Suprapubic skin (tissue), 4 donors: ENCODE data around the gene CDC37L1. TPM values are rescaled to one million over a fixed set of nuclear protein-coding genes. Genes with fewer than 3 reads are reported as not detected.

Experiments used
- DNase-seq, 2 donors: peaks; one replicate each; pipeline ENCODE4 v3.0.0-alpha.2; 2019; ENCODE audit warnings: low spot score in 2 of 2
- H3K27ac ChIP-seq: fragments of 200-600 bp; sonication (generic); one replicate; pipeline ENCODE4 v1.5.1; 2019
- H3K27me3 ChIP-seq: fragments of 200-600 bp; sonication (generic); one replicate; pipeline ENCODE4 v1.5.1; 2019
- H3K36me3 ChIP-seq: fragments of 200-600 bp; sonication (generic); one replicate; pipeline ENCODE4 v1.5.1; 2019
- H3K4me1 ChIP-seq: fragments of 200-600 bp; sonication (generic); one replicate; pipeline ENCODE4 v1.5.1; 2019
- H3K4me3 ChIP-seq: fragments of 200-600 bp; sonication (generic); one replicate; pipeline ENCODE4 v1.5.1; 2019; ENCODE audit warnings: mild to moderate bottlenecking
- H3K9me3 ChIP-seq: fragments of 200-600 bp; sonication (generic); one replicate; pipeline ENCODE4 v1.5.1; 2019
- CTCF ChIP-seq, 2 donors: fragments of 200-600 bp in 1 of 2; fragments of 450-650 bp in 1 of 2; sonication (generic) in 1 of 2; IDR thresholded peaks; one replicate each; pipeline ENCODE4 v1.5.1; 2016 to 2019; ENCODE audit warnings: antibody characterized with exemption in 2 of 2, mild to moderate bottlenecking in 1 of 2, moderate library complexity in 1 of 2
- EP300 ChIP-seq: sonication (generic); formaldehyde crosslinking; IDR thresholded peaks from one replicate; pipeline ENCODE4 v1.6.1; 2017; ENCODE audit warnings: antibody characterized with exemption
- POLR2A ChIP-seq, 2 donors: fragments of 450-650 bp; IDR thresholded peaks; one replicate each; pipeline ENCODE4 v1.6.1; 2017; ENCODE audit warnings: antibody characterized with exemption in 2 of 2, mild to moderate bottlenecking in 2 of 2, moderate library complexity in 2 of 2
- POLR2AphosphoS5 ChIP-seq, 3 donors: sonication (generic); formaldehyde crosslinking; IDR thresholded peaks; one replicate each; pipeline ENCODE4 v1.6.1; 2017; ENCODE audit warnings: antibody characterized with exemption in 3 of 3
- WGBS: methylation state at CpG from one replicate; pipeline ENCODE4 v1.1.5; 2018; 5-methylcytosine and 5-hydroxymethylcytosine counted together
- total RNA-seq, 4 donors: library from RNA; depleted of rRNA; stranded (reverse); fragments of >200 nt; gene quantifications; one replicate each; pipeline ENCODE4 v1.1.0, GENCODE V29; 2016

The CDC37L1 gene
- total RNA-seq, 4 donors from 2014 or later: 17.3 to 26.1 (median 23.5) TPM

- TF ChIP-seq EP300 (no peak), CTCF (IDR thresholded peaks at IDR 0.05) (no peak), POLR2AphosphoS5 (IDR thresholded peaks at IDR 0.05) (no peak), POLR2A (IDR thresholded peaks at IDR 0.05) (no peak)
- Histone ChIP-seq H3K4me3 (no peak overlapping the region), H3K27me3 (no peaks in the 10 kb centered on the region), H3K36me3 (peaks cover 74% of the 10 kb centered on the region), H3K4me1 (no peaks in the 10 kb centered on the region), H3K9me3 (no peaks in the 10 kb centered on the region), H3K27ac (no peak overlapping the region)
- 82% methylated on average over 9 of the region's 9 CpGs for WGBS
- DNase-seq: no peak
Measured at GRCh38 chr9:4714266-4715016, 35.1 kb downstream of the CDC37L1 start.

GRCh38 chr9:4716163-4716562 is 36.8 kb downstream of the CDC37L1 start:
- 71% methylated on average over 1 of the region's 1 CpG for WGBS
- peaks cover 73% of the 10 kb centered on the region for H3K36me3 ChIP-seq

GRCh38 chr9:4717815-4718214 is 38.4 kb downstream of the CDC37L1 start:
- no peak overlapping the region for H3K4me3 ChIP-seq
- no peak overlapping the region for H3K27ac ChIP-seq
- TF ChIP-seq POLR2AphosphoS5 (IDR thresholded peaks at IDR 0.05) (no peak), EP300 (no peak), CTCF (IDR thresholded peaks at IDR 0.05) (no peak), POLR2A (IDR thresholded peaks at IDR 0.05) (no peak)
- H3K36me3 ChIP-seq: peaks cover 75% of the 10 kb centered on the region
- no peak for DNase-seq
- no peaks in the 10 kb centered on the region for H3K4me1 ChIP-seq
- WGBS: 79% methylated on average over 4 of the region's 4 CpGs
- no peaks in the 10 kb centered on the region for H3K27me3 ChIP-seq
- H3K9me3 ChIP-seq: no peaks in the 10 kb centered on the region

More at GRCh38 chr9:4716163-4716562, 36.8 kb downstream of the CDC37L1 start:
- Histone ChIP-seq H3K27me3 (no peaks in the 10 kb centered on the region), H3K9me3 (no peaks in the 10 kb centered on the region), H3K4me3 (no peak overlapping the region), H3K27ac (no peak overlapping the region), H3K4me1 (no peaks in the 10 kb centered on the region)
- TF ChIP-seq CTCF (IDR thresholded peaks at IDR 0.05) (no peak), POLR2A (IDR thresholded peaks at IDR 0.05) (no peak), EP300 (no peak), POLR2AphosphoS5 (IDR thresholded peaks at IDR 0.05) (no peak)
- DNase-seq: no peak

- Histone ChIP-seq H3K27ac (no peak overlapping the region), H3K36me3 (peaks cover 71% of the 10 kb centered on the region), H3K27me3 (no peaks in the 10 kb centered on the region), H3K4me1 (no peaks in the 10 kb centered on the region), H3K9me3 (no peaks in the 10 kb centered on the region), H3K4me3 (no peak overlapping the region)
- TF ChIP-seq POLR2AphosphoS5 (IDR thresholded peaks at IDR 0.05) (no peak), EP300 (no peak), POLR2A (IDR thresholded peaks at IDR 0.05) (no peak), CTCF (IDR thresholded peaks at IDR 0.05) (no peak)
- no peak for DNase-seq
- WGBS: 93% methylated on average over 6 of the region's 6 CpGs
Measured at GRCh38 chr9:4718911-4719310, 39.5 kb downstream of the CDC37L1 start.

- no peak overlapping the region for H3K4me3 ChIP-seq
- H3K27ac ChIP-seq: no peak overlapping the region
- no peak for TF ChIP-seq CTCF (IDR thresholded peaks at IDR 0.05)
- no peak for TF ChIP-seq EP300
- TF ChIP-seq POLR2A (IDR thresholded peaks at IDR 0.05): no peak
- H3K4me1 ChIP-seq: no peaks in the 10 kb centered on the region
- H3K27me3 ChIP-seq: no peaks in the 10 kb centered on the region
- peaks cover 51% of the 10 kb centered on the region for H3K36me3 ChIP-seq
- no peaks in the 10 kb centered on the region for H3K9me3 ChIP-seq
- WGBS: 97% methylated on average over 4 of the region's 4 CpGs
- DNase-seq: no peak
Measured at GRCh38 chr9:4721736-4722135, 42.4 kb downstream of the CDC37L1 start.
